Mesenchymal stem cell (in vitro differentiated cells and primary cell): ENCODE measurements around the gene CALHM2.

Experiments
- DNase-seq: peaks from one replicate; pipeline ENCODE4 v3.0.0-alpha.2; 2013
- H2AFZ ChIP-seq: one replicate; pipeline ENCODE4 v1.6.1; 2013; ENCODE audit warnings: low read depth, mild to moderate bottlenecking, control low read depth, inconsistent platforms, low read length, moderate library complexity
- H2AK5ac ChIP-seq: 2 replicates; pipeline ENCODE4 v1.6.1; 2013; ENCODE audit warnings: low read length, moderate library complexity, mild to moderate bottlenecking, inconsistent platforms; ENCODE audit not compliant: severe bottlenecking
- H2BK120ac ChIP-seq: one replicate; pipeline ENCODE4 v1.6.1; 2013; ENCODE audit warnings: low read depth, mild to moderate bottlenecking, inconsistent platforms, low read length, moderate library complexity
- H2BK12ac ChIP-seq, 2 experiments: one replicate each; pipeline ENCODE4 v1.6.1; 2013; ENCODE audit warnings: inconsistent platforms in 2 of 2, low read length in 2 of 2, mild to moderate bottlenecking in 2 of 2, moderate library complexity in 2 of 2, control low read depth in 1 of 2
- H2BK15ac ChIP-seq: one replicate; pipeline ENCODE4 v1.6.1; 2013; ENCODE audit warnings: mild to moderate bottlenecking, low read depth, inconsistent platforms; ENCODE audit not compliant: poor library complexity, severe bottlenecking
- H2BK5ac ChIP-seq: 2 replicates; pipeline ENCODE4 v1.6.1; 2013; ENCODE audit warnings: low read depth, mild to moderate bottlenecking, low read length, control low read depth, inconsistent platforms; ENCODE audit not compliant: poor library complexity, severe bottlenecking
- H3K14ac ChIP-seq, 2 experiments: one replicate each; pipeline ENCODE4 v1.6.1; 2013; ENCODE audit warnings: inconsistent platforms in 2 of 2, low read length in 2 of 2, control low read depth in 1 of 2, mild to moderate bottlenecking in 1 of 2, moderate library complexity in 1 of 2
- H3K18ac ChIP-seq, 2 experiments: one replicate each; pipeline ENCODE4 v1.6.1; 2013; ENCODE audit warnings: inconsistent platforms in 2 of 2, low read length in 2 of 2, control low read depth in 1 of 2, low read depth in 1 of 2, mild to moderate bottlenecking in 1 of 2
- H3K23ac ChIP-seq, 2 experiments: one replicate each; pipeline ENCODE4 v1.6.1; 2013; ENCODE audit warnings: inconsistent platforms in 2 of 2, low read length in 2 of 2, mild to moderate bottlenecking in 2 of 2, moderate library complexity in 2 of 2, control low read depth in 1 of 2
- H3K27ac ChIP-seq: 2 replicates; pipeline ENCODE4 v1.5.1; 2013; ENCODE audit warnings: mild to moderate bottlenecking, moderate library complexity, low read length, control low read depth, inconsistent platforms; ENCODE audit not compliant: poor library complexity, severe bottlenecking
- H3K27me3 ChIP-seq, 2 experiments: 2 replicates each; pipeline versions ENCODE4 v1.6.1 to v1.7.0; 2013; ENCODE audit warnings: low read length in 2 of 2, mild to moderate bottlenecking in 2 of 2, moderate library complexity in 2 of 2, control low read depth in 1 of 2, inconsistent platforms in 1 of 2; ENCODE audit not compliant: control insufficient read depth in 1 of 2, insufficient read depth in 1 of 2
- H3K36me3 ChIP-seq, 2 experiments: 2 replicates each; pipeline versions ENCODE4 v1.6.1 to v1.7.0; 2013; ENCODE audit warnings: low read length in 2 of 2, control low read depth in 1 of 2, inconsistent platforms in 1 of 2, low read depth in 1 of 2, mild to moderate bottlenecking in 1 of 2; ENCODE audit not compliant: insufficient read depth in 2 of 2, control insufficient read depth in 1 of 2
- H3K4ac ChIP-seq, 2 experiments: one replicate each; pipeline ENCODE4 v1.6.1; 2013; ENCODE audit warnings: inconsistent platforms in 2 of 2, low read length in 2 of 2, mild to moderate bottlenecking in 2 of 2, moderate library complexity in 2 of 2, control low read depth in 1 of 2, low read depth in 1 of 2
- H3K4me1 ChIP-seq: 2 replicates; pipeline ENCODE4 v1.6.1; 2013; ENCODE audit warnings: low read depth, low read length, control low read depth; ENCODE audit not compliant: control insufficient read depth, insufficient read depth
- H3K4me2 ChIP-seq: 2 replicates; pipeline ENCODE4 v1.6.1; 2013; ENCODE audit warnings: low read length, mild to moderate bottlenecking, inconsistent platforms; ENCODE audit not compliant: poor library complexity, severe bottlenecking
- H3K4me3 ChIP-seq, 2 experiments: 2 replicates each; pipeline versions ENCODE4 v1.5.1 to v1.7.0; 2013; ENCODE audit warnings: low read length in 2 of 2, mild to moderate bottlenecking in 2 of 2, control low read depth in 1 of 2, low read depth in 1 of 2; ENCODE audit not compliant: insufficient read depth in 1 of 2
- H3K79me1 ChIP-seq: replicated peaks from 2 replicates; pipeline ENCODE4 v1.6.1; 2013; ENCODE audit warnings: mild to moderate bottlenecking, control low read depth, low read length, inconsistent platforms; ENCODE audit not compliant: poor library complexity, severe bottlenecking
- H3K9ac ChIP-seq: 2 replicates; pipeline ENCODE4 v1.7.0; 2013; ENCODE audit warnings: mild to moderate bottlenecking, low read length, moderate library complexity
- H3K9me3 ChIP-seq: 2 replicates; pipeline ENCODE4 v1.7.0; 2013; ENCODE audit warnings: mild to moderate bottlenecking, low read length; ENCODE audit not compliant: control insufficient read depth
- H4K8ac ChIP-seq: one replicate; pipeline ENCODE4 v1.6.1; 2013; ENCODE audit warnings: inconsistent platforms, mild to moderate bottlenecking, low read length, moderate library complexity
- H4K91ac ChIP-seq: one replicate; pipeline ENCODE4 v1.6.1; 2013; ENCODE audit warnings: mild to moderate bottlenecking, low read length, inconsistent platforms
- WGBS: methylation state at CpG from one replicate; pipeline ENCODE4 v1.1.7; 2013; ENCODE audit warnings: mixed read lengths; 5-methylcytosine and 5-hydroxymethylcytosine counted together

The CALHM2 gene

DNA sequence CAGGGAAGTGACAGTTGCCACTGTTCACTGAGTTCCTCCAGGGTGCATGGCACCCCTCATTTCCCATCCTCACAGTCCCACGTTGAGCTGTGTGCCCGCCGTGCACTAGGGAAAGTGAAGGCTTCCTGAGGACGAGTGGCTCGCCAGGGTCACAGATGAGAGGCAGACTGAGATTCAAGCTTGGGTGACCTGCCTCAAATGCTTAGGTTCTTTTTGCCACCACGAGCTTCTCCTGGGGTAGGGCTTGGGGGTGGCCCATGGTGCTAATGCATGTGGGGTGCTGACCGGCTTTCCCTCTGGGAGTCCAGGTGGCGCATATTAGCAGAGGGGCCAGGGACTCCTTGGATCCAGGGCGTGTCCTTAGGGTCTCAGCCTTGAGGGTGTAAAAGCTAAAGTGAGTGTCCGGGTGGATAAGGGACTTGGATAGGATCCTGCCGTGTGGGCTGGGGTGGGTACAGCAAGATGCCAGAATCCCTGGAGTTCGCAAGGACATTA, 1.9 kb downstream of the CALHM2 start:
- Histone ChIP-seq H3K23ac (no peak overlapping the region), H4K91ac (peak overlapping the region; percentile 53), H3K27me3 (no peaks in the 10 kb centered on the region), H3K9ac (peak overlapping the region; percentile 95), H2BK5ac (no peak overlapping the region), H3K79me1 (peaks cover 8% of the 10 kb centered on the region), H2AFZ (no peak overlapping the region), H3K4ac (no peak overlapping the region), H4K8ac (no peak overlapping the region), H2AK5ac (no peak overlapping the region), H3K4me2 (no peak overlapping the region), H3K4me3 (peak overlapping the region in 1 of 2 experiments; percentile 98), H3K14ac (no peak overlapping the region), H3K18ac (no peak overlapping the region), H2BK15ac (no peak overlapping the region), H3K9me3 (no peaks in the 10 kb centered on the region), H2BK12ac (no peak overlapping the region), H3K27ac (no peak overlapping the region), H3K36me3 (peaks cover 39 to 44% of the 10 kb centered on the region in 2 experiments), H3K4me1 (peaks cover 16% of the 10 kb centered on the region), H2BK120ac (no peak overlapping the region)
- DNase-seq, result no peak
- 98% methylated on average over 12 of the region's 12 CpGs for WGBS

- Histone ChIP-seq H3K9ac (peak overlapping the region; percentile 95), H3K9me3 (no peaks in the 10 kb centered on the region), H2BK120ac (no peak overlapping the region), H2AFZ (no peak overlapping the region), H3K4ac (no peak overlapping the region), H4K91ac (peak overlapping the region; percentile 25), H3K4me1 (peaks cover 16% of the 10 kb centered on the region), H3K36me3 (peaks cover 46 to 51% of the 10 kb centered on the region in 2 experiments), H2BK15ac (peak overlapping the region; percentile 54), H3K14ac (no peak overlapping the region), H2BK12ac (no peak overlapping the region), H2AK5ac (no peak overlapping the region), H3K18ac (peak overlapping the region in 1 of 2 experiments; percentile 30), H3K23ac (no peak overlapping the region), H3K79me1 (peaks cover 8% of the 10 kb centered on the region), H2BK5ac (no peak overlapping the region), H3K4me3 (peak overlapping the region; percentile 14 to 98), H4K8ac (no peak overlapping the region), H3K27ac (no peak overlapping the region), H3K27me3 (no peaks in the 10 kb centered on the region), H3K4me2 (no peak overlapping the region)
- 94% methylated on average over 34 of the region's 34 CpGs for WGBS
- DNase-seq, result no peak
Measured at GRCh38 chr10:103449208-103450144, 2.7 kb downstream of the CALHM2 start.

GRCh38 chr10:103448746-103449145, 3.4 kb downstream of the CALHM2 start:
- Histone ChIP-seq H3K4me2 (no peak overlapping the region), H3K23ac (no peak overlapping the region), H3K4ac (no peak overlapping the region), H3K36me3 (peaks cover 53 to 59% of the 10 kb centered on the region in 2 experiments), H3K18ac (no peak overlapping the region), H2BK12ac (no peak overlapping the region), H3K27ac (no peak overlapping the region), H3K9me3 (no peaks in the 10 kb centered on the region), H3K4me1 (peaks cover 16% of the 10 kb centered on the region), H4K91ac (no peak overlapping the region), H4K8ac (no peak overlapping the region), H2BK120ac (no peak overlapping the region), H2AK5ac (no peak overlapping the region), H3K14ac (no peak overlapping the region), H3K79me1 (peaks cover 8% of the 10 kb centered on the region), H3K27me3 (no peaks in the 10 kb centered on the region), H2BK15ac (no peak overlapping the region), H2BK5ac (no peak overlapping the region), H3K9ac (peak overlapping the region; percentile 95), H3K4me3 (peak overlapping the region in 1 of 2 experiments; percentile 98), H2AFZ (no peak overlapping the region)
- 0% methylated on average over 1 of the region's 1 CpG for WGBS
- peak; percentile 90 for DNase-seq

- Histone ChIP-seq H4K91ac (peak overlapping the region; percentile 28), H3K4ac (no peak overlapping the region), H2BK120ac (no peak overlapping the region)
Measured at GRCh38 chr10:103447187-103447586, 5.0 kb downstream of the CALHM2 start.

More at GRCh38 chr10:103447187-103447586, 5.0 kb downstream of the CALHM2 start:
- H3K79me1 ChIP-seq, result peaks cover 8% of the 10 kb centered on the region
- H3K27ac ChIP-seq, result no peak overlapping the region
- no peak overlapping the region for H2AFZ ChIP-seq
- no peak overlapping the region for H2BK5ac ChIP-seq
- H2AK5ac ChIP-seq, result no peak overlapping the region
- no peaks in the 10 kb centered on the region for H3K9me3 ChIP-seq
- DNase-seq, result no peak
- no peaks in the 10 kb centered on the region for H3K27me3 ChIP-seq
- H3K4me3 ChIP-seq, result peak overlapping the region in 1 of 2 experiments; percentile 40
- no peak overlapping the region for H2BK15ac ChIP-seq
- no peak overlapping the region for H3K4me2 ChIP-seq
- H3K14ac ChIP-seq, result no peak overlapping the region
- H3K18ac ChIP-seq, result no peak overlapping the region
- WGBS, result 98% methylated on average over 23 of the region's 23 CpGs
- H3K36me3 ChIP-seq, result peaks cover 68 to 73% of the 10 kb centered on the region in 2 experiments
- H2BK12ac ChIP-seq, result no peak overlapping the region
- no peak overlapping the region for H4K8ac ChIP-seq
- peak overlapping the region; percentile 47 for H3K9ac ChIP-seq
- peaks cover 15% of the 10 kb centered on the region for H3K4me1 ChIP-seq
- no peak overlapping the region for H3K23ac ChIP-seq
